Measurements from ENCODE around the gene SPDYE17.
"Not testable (repeated sequence)": the region's sequence is repeated elsewhere in the genome, so short reads cannot be mapped to it uniquely, and the experiment has no call there.

SPDYE17 gene

DNA sequence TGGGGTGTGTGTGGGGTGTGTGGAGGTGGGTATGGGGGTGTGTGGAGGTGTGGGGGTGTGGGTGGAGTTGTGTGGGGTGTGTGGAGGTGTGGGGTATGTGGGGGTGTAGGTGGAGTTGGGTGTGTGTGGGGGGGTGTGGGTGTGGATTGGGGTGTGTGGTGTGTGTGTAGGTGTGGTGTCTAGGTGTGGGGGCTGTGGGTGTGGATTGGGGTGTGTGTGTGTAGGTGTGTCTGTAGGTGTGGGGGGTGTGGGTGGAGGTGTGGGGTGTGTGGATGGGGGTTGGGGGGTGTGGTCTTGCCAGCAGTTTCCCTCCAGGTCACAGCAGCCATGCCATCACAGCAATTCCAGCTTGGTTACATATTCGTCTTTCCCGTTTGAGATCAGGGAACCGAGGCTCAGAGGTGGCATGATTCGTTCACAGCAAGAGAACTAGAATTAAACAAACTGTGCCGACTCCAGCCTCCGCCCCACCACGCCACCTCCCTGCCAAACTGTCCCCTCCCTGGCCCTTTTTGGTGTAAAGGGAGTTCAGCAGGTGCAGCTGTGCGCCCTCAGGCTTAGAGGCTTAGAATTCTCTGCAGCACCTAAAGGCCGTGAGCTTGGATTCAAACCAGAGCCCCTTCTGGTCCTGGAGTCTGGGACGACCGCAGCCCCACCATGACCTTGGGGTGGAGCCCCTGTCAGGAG is 33.3 kb downstream of the SPDYE17 start:
- not testable (repeated sequence) for DNase-seq (ENCODE audit: low read depth in 2 of 2)

- DNase-seq (ENCODE audit: low read depth in 2 of 2): no peak
These were observed 33.9 kb downstream of the SPDYE17 start for GRCh38 chr7:76998285-76998589.

- DNase-seq (ENCODE audit: low read depth in 2 of 2): no peak
These were observed 34.5 kb downstream of the SPDYE17 start for GRCh38 chr7:76997381-76998284.

GRCh38 chr7:76996932-76997331 is 35.2 kb downstream of the SPDYE17 start:
- not testable (repeated sequence) for DNase-seq (ENCODE audit: low read depth in 2 of 2)

DNA sequence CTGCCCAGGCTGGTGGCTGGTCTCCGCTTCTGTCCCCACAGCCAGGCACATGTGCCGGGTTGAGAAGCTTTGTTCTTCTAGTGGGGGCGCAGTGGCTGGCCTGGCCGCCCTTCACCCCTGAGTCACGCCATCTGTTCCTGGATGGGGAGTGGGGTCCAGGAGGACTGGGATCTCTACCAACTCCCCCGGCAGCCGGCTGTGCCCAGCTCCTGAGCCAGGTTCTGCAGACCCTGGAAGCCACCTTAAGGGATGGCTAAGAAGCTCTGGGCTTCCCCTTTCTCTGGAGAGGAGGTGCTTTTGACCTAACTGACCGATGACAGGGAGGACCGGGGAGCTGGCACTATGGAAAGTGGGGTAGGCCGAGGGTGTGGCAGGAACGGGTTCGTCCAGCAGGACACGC is 37.9 kb downstream of the SPDYE17 start:
- DNase-seq (ENCODE audit: low read depth in 2 of 2): not testable (repeated sequence)

- not testable (repeated sequence) for DNase-seq (ENCODE audit: low read depth in 2 of 2)
These were observed 38.3 kb downstream of the SPDYE17 start for GRCh38 chr7:76993831-76994230.

DNA sequence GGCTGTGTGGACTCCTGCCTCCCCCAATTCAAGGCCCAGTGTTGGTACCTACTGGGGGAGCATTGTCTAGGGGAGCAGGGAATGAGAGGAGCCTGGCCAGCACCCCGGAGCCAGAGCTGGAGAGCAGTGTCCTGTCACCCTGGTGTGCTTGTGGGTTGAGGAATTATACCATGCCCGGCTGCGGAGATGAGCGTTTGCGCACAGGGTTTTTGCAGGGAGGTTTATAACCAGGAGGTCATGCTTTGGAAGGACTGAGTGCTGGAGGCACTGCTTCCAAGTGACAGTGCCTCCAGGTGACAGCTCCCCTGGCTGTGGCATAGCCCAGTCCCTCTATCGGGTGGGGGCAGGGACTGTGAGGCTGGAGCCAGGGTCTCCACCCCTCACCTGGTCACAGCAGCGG is 39.3 kb downstream of the SPDYE17 start:
- DNase-seq (ENCODE audit: low read depth in 2 of 2): not testable (repeated sequence)

GRCh38 chr7:76992204-76992603 is 40.0 kb downstream of the SPDYE17 start:
- not testable (repeated sequence) for DNase-seq (ENCODE audit: low read depth in 2 of 2)

GRCh38 chr7:76990202-76990601 is 42.0 kb downstream of the SPDYE17 start:
- DNase-seq (ENCODE audit: low read depth in 2 of 2): not testable (repeated sequence)

DNA sequence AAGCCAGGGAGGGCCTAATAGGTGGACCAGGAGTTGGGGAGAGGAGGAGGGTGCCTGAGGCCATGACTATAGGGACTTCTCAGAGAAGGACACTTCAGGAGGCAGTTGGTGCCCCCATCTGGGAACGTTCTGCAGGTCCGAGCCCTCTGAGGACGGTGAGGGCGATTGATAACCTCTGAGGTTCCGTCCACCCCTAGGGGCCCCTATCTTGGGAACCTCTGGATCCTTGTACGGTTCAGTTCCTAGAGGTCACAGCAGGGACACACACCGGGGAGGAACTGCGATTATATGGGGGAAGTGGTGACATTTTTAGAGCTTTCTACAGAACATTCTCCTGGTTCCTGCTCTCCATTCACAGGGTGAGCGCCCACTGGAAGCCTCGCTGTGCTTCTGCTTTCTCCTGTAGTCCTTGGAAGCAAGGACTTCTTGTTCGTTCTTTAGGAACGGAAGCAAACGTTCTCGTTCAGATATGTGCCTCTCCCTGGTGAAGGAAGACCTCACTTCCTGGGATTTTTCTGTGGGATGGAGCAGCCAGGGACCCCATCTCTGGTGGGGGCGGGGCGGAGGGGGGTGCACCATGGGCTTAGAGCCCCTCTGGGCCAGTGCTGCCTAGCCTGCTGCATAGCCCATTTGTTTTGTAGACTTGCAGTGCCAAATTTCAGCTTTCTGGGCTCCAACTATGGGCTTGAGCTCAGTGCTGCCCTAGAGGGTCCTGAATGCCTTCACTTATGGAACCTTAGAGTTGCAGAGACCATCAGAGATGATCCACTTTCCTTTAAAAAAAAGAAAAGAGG is 46.0 kb downstream of the SPDYE17 start:
- not testable (repeated sequence) for DNase-seq (ENCODE audit: low read depth in 2 of 2)

DNA sequence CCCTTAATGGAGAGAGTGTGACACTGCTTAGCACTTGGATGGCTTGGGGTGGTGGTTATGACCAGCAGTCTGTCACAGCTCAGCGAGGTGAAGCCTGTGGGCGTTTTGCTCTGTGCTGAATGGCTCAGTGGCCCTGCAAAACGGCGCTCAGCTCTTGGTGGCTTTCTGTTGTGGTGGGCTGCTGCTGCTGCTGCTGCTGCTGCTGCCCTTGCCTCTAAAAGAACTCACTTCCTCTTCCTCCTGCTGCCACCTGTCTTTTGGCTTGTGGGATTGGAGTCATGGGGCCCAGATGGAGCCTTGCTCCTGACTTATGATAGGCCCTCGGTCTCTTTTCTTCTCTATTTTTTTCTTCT is 47.4 kb downstream of the SPDYE17 start:
- DNase-seq (ENCODE audit: low read depth in 2 of 2): not testable (repeated sequence)

DNA sequence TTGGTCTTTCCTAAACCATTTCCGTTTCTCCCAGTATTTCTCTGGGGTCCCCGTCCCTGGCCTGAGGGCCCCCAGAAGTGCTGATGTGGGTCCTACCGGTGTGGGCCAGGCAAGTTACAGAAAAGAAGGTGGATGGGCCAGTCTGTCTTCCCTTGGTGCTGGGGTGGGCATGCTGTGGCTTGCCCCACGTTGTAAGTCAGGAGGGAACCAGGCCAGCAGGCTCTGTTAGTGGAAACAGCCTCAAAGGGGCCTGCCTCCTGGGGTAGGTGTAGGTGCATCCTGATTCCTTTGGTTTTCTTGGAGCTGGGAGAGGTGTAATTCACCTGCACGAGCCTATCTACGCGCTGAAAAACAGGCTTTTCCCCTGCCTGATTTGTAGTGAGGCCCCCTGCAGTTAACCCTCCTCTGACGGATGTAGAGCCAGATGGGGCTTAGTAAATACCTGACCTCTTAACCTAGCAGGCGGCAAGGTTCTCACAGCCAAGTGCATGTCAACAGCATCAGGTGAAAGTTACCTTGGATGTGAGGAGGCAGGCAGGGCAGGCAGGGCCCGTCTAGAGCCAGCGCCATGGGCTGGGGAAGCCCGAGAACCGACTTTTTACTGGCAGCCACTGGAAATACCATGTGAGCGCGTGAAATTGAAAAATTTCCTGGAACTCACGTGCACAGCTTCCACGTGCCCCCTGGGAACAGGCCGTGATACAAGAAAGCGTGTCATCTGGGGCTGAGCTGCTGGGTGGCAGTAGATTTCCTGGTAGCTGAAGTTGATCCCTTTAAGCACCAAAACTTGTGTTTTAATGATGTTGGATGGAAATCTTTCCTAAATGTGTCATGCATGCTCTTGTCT is 48.0 kb downstream of the SPDYE17 start:
- not testable (repeated sequence) for DNase-seq (ENCODE audit: low read depth in 2 of 2)

- not testable (repeated sequence) for DNase-seq (ENCODE audit: low read depth in 2 of 2)
These were observed 48.8 kb downstream of the SPDYE17 start for GRCh38 chr7:76983333-76983732.

- DNase-seq (ENCODE audit: low read depth in 2 of 2): not testable (repeated sequence)
These were observed 49.7 kb downstream of the SPDYE17 start for GRCh38 chr7:76982501-76982900.

- not testable (repeated sequence) for DNase-seq (ENCODE audit: low read depth in 2 of 2)
These were observed 50.8 kb downstream of the SPDYE17 start for GRCh38 chr7:76981187-76981970.

GRCh38 chr7:76980576-76980975 is 51.6 kb downstream of the SPDYE17 start:
- DNase-seq (ENCODE audit: low read depth in 2 of 2): not testable (repeated sequence)

- DNase-seq (ENCODE audit: low read depth in 2 of 2): not testable (repeated sequence)
These were observed 54.3 kb downstream of the SPDYE17 start for GRCh38 chr7:76977761-76978367.

DNA sequence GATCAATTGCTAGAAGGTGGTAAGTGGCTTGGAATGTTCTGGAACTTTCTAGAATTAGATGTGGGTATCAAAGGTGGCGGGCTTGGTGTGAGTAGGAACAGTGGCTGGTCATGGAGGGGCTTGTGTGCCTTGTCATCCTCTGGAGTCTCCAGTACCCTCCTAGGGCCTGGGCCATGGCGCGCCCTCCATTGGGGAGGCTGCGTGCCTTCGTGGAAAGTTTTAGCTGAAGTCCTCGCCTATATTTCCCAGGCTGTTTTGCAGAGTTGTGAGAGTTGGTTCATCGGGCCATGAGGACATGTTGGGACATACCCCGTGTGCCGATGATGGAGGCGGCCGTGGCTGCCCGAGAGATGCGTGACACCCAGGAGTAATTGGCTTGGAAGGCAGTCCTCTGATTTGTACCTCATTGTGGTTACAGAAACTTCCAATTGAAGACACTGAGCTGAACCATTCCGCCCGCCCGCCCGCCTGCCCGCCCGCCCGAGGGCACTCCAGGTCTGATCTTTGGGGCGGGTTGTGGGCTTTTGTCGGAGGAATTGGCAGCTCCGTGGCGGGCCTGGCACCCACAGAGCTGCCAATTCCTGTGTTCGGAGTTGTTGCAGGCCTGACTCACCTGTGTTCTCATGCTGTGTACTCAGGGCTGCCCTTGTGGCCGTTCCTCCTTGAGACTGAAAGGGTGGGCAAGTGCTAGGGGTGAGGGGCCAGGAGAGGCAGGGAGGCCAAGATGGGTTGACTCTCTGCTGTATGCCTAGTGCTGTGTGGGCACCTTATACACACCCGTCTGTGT is 57.2 kb downstream of the SPDYE17 start:
- not testable (repeated sequence) for DNase-seq (ENCODE audit: low read depth in 2 of 2)

DNA sequence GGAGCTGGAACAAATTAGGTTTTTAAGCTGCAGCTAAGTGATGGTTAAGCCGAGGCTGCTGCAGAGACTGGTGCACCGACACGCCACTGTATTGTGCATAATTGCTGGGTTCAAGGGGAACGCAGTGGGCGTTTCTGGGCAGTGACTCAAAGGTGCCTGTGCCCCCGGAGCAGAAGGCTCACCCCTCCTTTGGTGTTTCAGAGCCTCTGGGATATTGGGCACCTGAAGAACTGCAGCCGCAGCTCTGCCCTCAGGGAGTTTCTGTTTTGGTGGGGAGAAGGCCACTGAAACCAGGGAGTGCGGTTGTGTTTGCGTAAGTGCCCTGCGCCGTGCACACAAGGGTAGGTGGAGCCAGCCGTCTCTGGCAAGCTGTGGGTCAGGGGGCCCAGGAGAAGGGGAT is 57.8 kb downstream of the SPDYE17 start:
- not testable (repeated sequence) for DNase-seq (ENCODE audit: low read depth in 2 of 2)

All from stimulated activated CD8-positive, alpha-beta memory T cell treated with anti-CD3 and anti-CD28 coated beads, Interleukin-7, amount 100 ng/mL, for 1 hour (primary cell).